ENCODE measurements around the gene PRRT4. TPM values are rescaled to one million over a fixed set of nuclear protein-coding genes. Genes with fewer than 3 reads are reported as not detected.

Gene PRRT4
- total RNA-seq, 6 experiments from 2014 or later: 0.11 to 0.32 (median 0.18) TPM; not detected in 2

- DNase-seq: no peak
- peak overlapping the region; percentile 55 to 65 (median 60) for H3K4me3 ChIP-seq
Observed at GRCh38 chr7:128408709-128409595, 47.5 kb upstream of the PRRT4 start.

GRCh38 chr7:128407751-128408708 lies 46.5 kb upstream of the PRRT4 start:
- no CpG with 5 or more reads among the region's 11 CpGs for WGBS (ENCODE audit: insufficient coverage, low coverage, low lambda C conversion rate, missing lambda C conversion rate)
- no peaks in the 10 kb centered on the region for H3K9me3 ChIP-seq
- H3K27me3 ChIP-seq: no peaks in the 10 kb centered on the region
- H3K4me1 ChIP-seq: peaks cover 0 to 4% (median 0%) of the 10 kb centered on the region in 4 donors
- DNase-seq (peak in 1 of 3 donors; percentile 53), ATAC-seq (no peak)
- intact Hi-C loops (cut with DNase I): no loop called here
- TF ChIP-seq CTCF (IDR thresholded peaks at IDR 0.05): no peak
- TF ChIP-seq POLR2A (IDR thresholded peaks at IDR 0.05): no peak
- no peaks in the 10 kb centered on the region for H3K36me3 ChIP-seq
- peak overlapping the region in 2 of 3 donors; percentile 51 to 70 for H3K27ac ChIP-seq
- no peak overlapping the region for H3K4me3 ChIP-seq

More at GRCh38 chr7:128408709-128409595, 47.5 kb upstream of the PRRT4 start:
- Histone ChIP-seq H3K27ac (peak overlapping the region; percentile 55 to 70 (median 67)), H3K36me3 (no peaks in the 10 kb centered on the region), H3K9me3 (no peaks in the 10 kb centered on the region), H3K4me1 (peaks cover 0 to 4% (median 0%) of the 10 kb centered on the region in 4 donors), H3K27me3 (no peaks in the 10 kb centered on the region)
- WGBS (ENCODE audit: insufficient coverage, low coverage, low lambda C conversion rate, missing lambda C conversion rate): 32% methylated on average over 11 of the region's 25 CpGs
- no peak for TF ChIP-seq CTCF (IDR thresholded peaks at IDR 0.05)
- no peak for TF ChIP-seq POLR2A (IDR thresholded peaks at IDR 0.05)
- no peak for ATAC-seq
- intact Hi-C loops (cut with DNase I): no loop called here

GRCh38 chr7:128407233-128407589 lies 45.7 kb upstream of the PRRT4 start:
- TF ChIP-seq POLR2A (IDR thresholded peaks at IDR 0.05) (no peak), CTCF (IDR thresholded peaks at IDR 0.05) (no peak)
- ATAC-seq (no peak), DNase-seq (peak in 1 of 3 donors; percentile 57)
- H3K4me3 ChIP-seq: no peak overlapping the region
- H3K36me3 ChIP-seq: no peaks in the 10 kb centered on the region
- no CpG with 5 or more reads among the region's 7 CpGs for WGBS (ENCODE audit: insufficient coverage, low coverage, low lambda C conversion rate, missing lambda C conversion rate)
- H3K27me3 ChIP-seq: no peaks in the 10 kb centered on the region
- H3K27ac ChIP-seq: no peak overlapping the region
- H3K9me3 ChIP-seq: no peaks in the 10 kb centered on the region
- H3K4me1 ChIP-seq: peaks cover 0 to 4% (median 0%) of the 10 kb centered on the region in 4 donors
- intact Hi-C loops (cut with DNase I): no loop called here

GRCh38 chr7:128406314-128407232 lies 45.1 kb upstream of the PRRT4 start:
- ATAC-seq: no peak
- intact Hi-C loops (cut with DNase I): no loop called here
- Histone ChIP-seq H3K27ac (no peak overlapping the region), H3K36me3 (no peaks in the 10 kb centered on the region), H3K9me3 (no peaks in the 10 kb centered on the region), H3K27me3 (no peaks in the 10 kb centered on the region), H3K4me3 (no peak overlapping the region), H3K4me1 (peaks cover 0 to 4% (median 0%) of the 10 kb centered on the region in 4 donors)
- TF ChIP-seq CTCF (IDR thresholded peaks at IDR 0.05) (no peak), POLR2A (IDR thresholded peaks at IDR 0.05) (no peak)
- peak in 1 of 3 donors; percentile 49 for DNase-seq
- 60% methylated on average over 15 of the region's 17 CpGs for WGBS (ENCODE audit: insufficient coverage, low coverage, low lambda C conversion rate, missing lambda C conversion rate)

Measured in right lobe of liver (tissue), 6 donors.